ENCODE measurements around the gene TRAPPC2L.

Gene TRAPPC2L

DNA sequence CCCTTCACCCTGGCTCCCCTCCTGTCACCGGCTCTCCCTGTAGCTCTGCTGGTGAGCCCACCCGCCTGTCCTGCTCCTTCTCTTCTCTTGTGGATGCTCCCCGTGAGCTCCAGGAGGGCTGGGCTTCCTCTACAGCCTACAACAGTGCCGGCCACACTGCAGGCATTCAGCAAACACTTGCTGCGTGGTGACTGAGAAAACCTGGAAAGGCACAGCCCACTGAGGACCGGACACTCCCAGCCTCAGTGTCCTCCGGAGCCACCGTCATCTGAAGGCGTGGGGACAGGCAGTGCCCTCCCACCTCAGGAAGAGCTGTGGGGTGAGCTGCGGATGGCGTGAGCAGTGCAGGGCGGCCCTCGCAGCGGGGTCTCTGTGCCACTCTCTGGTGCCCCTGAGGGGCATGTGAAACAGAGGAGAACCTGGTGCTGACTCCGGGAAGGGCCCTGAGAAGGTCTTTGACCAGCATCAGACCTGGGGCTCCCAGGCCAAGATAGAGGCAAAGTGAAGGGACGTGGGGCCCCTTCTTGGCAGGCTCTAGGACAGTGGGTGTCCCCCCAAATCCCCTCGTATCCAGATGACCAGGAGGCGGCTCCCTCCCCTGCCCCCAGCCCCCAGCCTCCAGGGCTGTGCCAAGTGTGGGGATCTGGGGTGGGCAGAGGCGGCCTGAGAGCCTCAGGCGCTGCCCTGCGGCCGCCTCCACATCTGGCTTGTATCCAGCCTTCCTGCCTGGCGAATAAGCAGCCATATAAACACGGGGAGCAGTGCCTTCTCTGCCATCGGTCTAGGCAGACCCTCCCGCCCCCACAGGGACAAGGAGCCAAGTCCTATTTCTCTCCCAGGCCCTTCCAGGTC lies 53.6 kb downstream of the TRAPPC2L start:
- no peak for DNase-seq (ENCODE audit: low spot score)

DNA sequence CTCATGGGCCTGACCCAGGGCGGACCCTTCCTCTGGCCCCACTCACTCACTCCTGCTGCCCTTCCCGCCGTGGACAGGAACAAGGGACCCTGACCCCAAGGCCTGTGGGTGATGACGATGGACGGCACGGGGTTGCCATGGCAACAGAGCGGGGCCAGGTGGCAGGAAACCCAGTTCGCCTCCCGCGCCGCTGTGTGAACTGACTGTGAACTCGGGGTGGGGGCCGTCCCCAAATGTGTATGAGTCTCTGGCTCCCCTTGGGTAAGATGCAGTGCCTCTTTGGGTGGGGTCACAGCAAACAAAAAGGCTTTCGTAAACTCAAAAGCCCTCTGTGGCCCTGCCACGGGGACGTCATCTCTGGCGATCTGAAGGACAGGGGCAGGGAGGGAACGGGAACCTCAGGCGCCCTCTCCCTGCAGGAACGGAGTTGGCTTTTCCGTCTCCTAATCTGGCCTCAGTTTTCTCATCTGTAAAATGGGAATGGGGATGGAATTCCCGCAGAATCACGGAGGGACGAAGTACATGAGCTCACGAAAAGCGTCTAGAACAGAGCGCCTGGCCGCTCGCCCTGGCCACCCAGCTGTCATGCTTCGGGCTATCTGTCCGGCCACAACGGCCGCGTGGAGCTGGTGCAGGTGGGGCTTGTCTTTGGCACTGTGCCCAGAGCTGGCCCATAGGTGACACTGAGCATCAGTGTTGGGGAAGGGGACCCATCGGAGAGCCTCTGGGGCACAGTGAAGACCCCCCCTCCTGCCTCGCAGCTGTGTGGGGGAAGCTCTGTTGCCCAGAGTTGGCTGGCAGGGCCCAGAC lies 54.4 kb downstream of the TRAPPC2L start:
- DNase-seq (ENCODE audit: low spot score), result no peak

DNA sequence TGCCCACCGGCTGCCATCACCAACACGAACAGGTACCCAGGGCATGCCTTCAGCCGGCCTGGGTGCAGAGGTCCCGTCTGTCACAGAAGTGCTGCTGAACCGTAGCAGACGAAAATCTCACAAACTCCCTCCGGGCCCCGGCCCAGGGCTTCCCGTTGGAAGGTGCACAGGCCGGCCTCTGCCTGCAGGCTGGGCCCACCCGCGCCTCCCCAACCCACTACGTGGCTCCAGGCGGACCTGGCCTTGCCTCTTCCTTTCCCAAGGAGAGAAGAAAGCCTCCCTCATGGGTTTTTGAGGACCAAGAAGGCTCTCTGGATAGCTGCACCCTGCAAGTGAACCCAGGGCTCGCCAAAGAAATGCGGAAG lies 55.0 kb downstream of the TRAPPC2L start:
- no peak for DNase-seq (ENCODE audit: low spot score)
